GM13977 (cell line): ENCODE data around the gene STK11.

Experiments used
- DNase-seq: peaks from one replicate; pipeline ENCODE4 v3.0.0; 2012; ENCODE audit warnings: low spot score
- CTCF ChIP-seq: IDR thresholded peaks from 2 replicates; pipeline ENCODE4 v1.5.1; 2012; ENCODE audit warnings: mild to moderate bottlenecking, control low read depth; ENCODE audit not compliant: insufficient read depth; ENCODE audit errors: extremely low read depth, missing control alignments
- in situ Hi-C: fragments of 300-500 bp; cut with MboI; formaldehyde crosslinking; loops from one replicate; pipeline ENCODE4 v1.12.0; 2022; ENCODE audit warnings: low sequenced_read_pairs, low pct_unique_long_range_greater_than_20kb, mixed read lengths, inconsistent platforms; ENCODE audit not compliant: unreplicated experiment

Gene STK11

DNA sequence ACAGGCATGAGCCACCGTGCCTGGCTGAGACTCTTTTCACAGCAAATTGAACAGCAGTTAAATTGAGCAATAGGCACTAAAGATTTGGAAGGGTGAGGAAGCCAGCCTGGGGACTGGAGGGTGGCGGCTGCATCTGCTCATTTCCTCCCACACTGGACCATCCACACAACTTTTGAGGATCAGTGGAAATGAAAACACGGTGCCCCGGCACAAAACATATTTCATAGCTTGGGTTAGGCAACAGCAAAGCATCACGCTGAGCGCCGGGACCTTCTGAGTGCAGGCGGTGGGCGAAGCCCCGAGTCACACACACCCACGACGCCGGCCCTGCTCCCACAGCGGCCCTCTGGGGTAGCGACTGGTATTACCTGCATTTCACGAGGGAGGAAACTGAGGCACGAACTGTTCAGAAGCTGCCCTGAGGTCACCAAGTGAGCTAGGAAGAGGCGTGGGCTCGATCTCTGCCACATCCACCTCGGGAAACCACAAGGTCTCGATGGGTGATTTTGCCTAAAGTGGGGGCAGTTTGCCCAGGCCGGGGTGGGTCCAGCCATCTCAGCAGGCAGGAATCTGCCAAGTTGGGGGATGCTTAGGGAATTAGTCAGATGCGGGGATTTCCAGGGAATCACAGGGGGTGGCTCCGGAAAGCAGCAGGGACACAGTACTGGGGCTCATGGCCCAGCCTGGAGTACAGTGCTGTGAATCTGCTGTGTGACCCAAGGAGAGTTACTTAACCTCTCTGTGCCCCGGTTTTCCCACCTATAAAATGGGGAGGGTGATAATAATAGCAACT is 28.1 kb upstream of the STK11 start:
- in situ Hi-C loops: no loop called here
- no peak for DNase-seq
- TF ChIP-seq CTCF: no peak

DNA sequence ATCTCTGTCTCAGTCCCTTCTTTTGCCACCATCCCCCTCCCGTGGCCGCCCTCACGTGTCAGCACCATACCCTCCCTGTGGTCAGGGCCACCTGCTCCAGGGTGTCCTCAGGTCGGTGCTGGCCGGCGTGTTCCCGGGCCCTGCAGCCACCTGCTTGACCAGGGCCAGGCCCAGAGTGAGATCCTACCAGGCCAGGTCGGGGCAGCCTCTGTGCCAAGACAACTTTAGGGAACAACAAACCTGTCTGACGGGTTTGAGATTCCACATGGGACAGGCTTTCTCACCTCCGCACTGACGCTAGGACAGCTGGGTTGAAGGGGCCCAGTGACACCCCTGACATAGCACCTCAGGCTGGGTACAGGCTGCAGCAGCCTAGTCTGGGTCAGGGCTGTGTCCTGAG is 24.0 kb upstream of the STK11 start:
- no peak for DNase-seq
- TF ChIP-seq CTCF: no peak
- in situ Hi-C loops: no loop called here

GRCh38 chr19:1182068-1182467 is 23.5 kb upstream of the STK11 start:
- in situ Hi-C loops: no loop called here
- no peak for DNase-seq
- TF ChIP-seq CTCF: no peak

GRCh38 chr19:1182727-1183126 is 22.9 kb upstream of the STK11 start:
- in situ Hi-C loops: no loop called here
- TF ChIP-seq CTCF: no peak
- DNase-seq: no peak

GRCh38 chr19:1183543-1184172 is 21.9 kb upstream of the STK11 start:
- DNase-seq: peak; percentile 76

DNA sequence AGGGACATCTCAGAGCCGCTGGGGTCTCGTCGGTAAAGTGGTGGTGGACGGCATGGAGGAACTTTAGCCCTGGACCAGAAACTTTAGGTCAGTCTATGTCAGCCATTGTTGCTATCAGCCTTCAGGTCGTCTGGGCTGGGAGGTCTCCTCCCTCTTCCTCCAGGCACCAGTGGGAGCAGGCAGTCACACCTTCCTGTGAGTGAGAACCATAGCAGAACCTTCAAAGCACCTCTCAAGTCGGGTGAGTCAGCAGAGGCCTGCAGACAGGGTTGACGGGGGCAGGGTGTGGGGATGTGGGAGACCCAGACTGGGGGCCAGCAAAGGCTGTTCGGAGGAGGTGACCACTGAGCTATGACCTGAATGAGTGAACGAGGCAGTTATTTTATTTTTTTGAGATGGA is 16.2 kb upstream of the STK11 start:
- TF ChIP-seq CTCF: no peak
- DNase-seq: no peak
- in situ Hi-C loops: no loop called here

More at GRCh38 chr19:1183543-1184172, 21.9 kb upstream of the STK11 start:
- TF ChIP-seq CTCF: no peak
- in situ Hi-C loops: no loop called here
